KOPT-K1 (cell line): ENCODE data around the gene FKBP9.
"Not testable (repeated sequence)": the region's sequence is repeated elsewhere in the genome, so short reads cannot be mapped to it uniquely, and the experiment has no call there.

Source experiments
- H3K27ac ChIP-seq: fragments of 200-600 bp; sonication (generic); 2 replicates; pipeline ENCODE4 v1.5.1; 2016; ENCODE audit warnings: antibody characterized with exemption, mild to moderate bottlenecking, low read depth, low read length; ENCODE audit not compliant: poor library complexity, severe bottlenecking
- H3K36me3 ChIP-seq: fragments of 200-600 bp; sonication (generic); 2 replicates; pipeline ENCODE4 v1.5.1; 2017; ENCODE audit warnings: antibody characterized with exemption, mild to moderate bottlenecking, low read length, moderate library complexity; ENCODE audit not compliant: insufficient read depth
- H3K9me3 ChIP-seq: fragments of 200-600 bp; sonication (generic); 2 replicates; pipeline ENCODE4 v1.5.1; 2017; ENCODE audit warnings: antibody characterized with exemption, low read length, mild to moderate bottlenecking; ENCODE audit not compliant: insufficient read depth, poor library complexity, severe bottlenecking

The FKBP9 gene

DNA sequence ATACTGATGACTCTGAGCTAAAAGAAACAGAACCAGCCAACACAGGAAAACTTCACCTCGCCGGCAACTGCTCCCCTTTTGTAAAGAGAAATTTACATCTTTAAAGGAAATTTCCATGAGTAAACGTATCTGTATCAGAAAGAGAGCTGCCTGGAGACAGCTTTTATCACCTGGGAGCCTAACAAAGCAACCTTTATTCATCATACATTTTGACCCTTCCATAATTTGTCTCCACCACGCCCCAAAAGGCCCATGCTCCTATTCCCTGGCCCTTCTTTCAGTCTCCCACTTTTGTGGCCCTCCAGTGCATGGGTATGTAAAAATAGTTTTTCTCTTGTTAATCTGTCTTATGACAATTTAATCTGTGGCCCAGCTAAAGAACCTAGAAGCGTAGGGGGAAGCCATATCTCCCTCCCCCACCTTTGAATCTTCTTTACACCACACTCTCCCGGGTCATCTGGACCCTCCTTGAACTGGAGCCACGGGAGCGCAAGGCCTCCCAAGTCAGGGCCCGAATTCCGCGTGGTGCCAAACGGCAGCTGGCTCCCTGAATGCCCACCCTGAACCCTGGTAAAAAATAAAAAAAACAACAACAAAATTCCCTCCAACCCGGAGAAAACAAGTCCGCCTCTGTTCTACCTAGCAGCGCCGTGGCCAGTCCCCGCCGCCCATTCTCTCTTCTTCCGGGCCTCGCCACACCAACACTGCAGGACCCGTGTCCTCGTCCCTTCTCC, 15.4 kb upstream of the FKBP9 start:
- H3K27ac ChIP-seq: no peak overlapping the region
- no peaks in the 10 kb centered on the region for H3K36me3 ChIP-seq
- peaks cover 11% of the 10 kb centered on the region for H3K9me3 ChIP-seq

DNA sequence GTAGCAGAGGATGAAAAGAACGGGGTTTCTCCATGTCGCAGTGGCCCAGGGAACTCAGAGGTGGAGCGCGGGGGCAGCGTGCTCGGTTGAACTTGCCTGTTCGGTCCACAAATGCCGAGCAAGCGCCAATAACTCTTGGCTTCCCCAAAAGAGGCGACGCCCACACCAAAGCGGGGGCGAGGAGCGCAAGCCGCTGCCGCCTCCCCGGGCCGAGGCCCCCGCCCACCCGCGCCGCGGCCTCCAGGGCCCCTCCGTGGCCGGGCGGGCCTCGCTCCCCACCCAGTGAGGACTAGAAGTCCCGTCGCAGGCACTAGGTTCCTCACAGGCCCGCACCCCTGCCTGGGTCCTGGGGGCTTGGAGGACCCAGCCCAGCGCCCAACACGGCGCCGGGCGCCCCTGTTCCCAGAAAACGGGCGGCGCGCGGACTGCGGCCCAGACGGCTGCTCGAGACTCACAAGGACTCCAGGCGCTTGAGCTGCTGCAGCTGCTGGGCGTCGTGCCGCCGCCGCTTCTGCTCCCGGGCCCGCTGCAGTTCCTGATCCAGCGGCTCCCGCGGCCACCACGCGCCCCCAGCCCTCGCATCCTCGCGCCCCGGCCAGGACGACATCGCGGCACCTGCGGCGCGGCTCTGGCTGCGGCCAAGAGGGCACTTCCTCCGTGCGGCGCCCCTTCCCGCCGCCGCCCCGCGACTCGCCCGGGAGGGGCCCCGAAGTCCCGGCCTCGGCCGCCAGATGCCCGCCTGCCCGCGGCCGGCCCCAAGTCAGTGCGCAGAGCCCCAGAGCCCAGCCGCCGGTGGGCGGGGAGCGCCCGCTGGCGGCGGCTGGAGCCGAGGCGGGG, 14.6 kb upstream of the FKBP9 start:
- Histone ChIP-seq H3K27ac (no peak overlapping the region), H3K36me3 (no peaks in the 10 kb centered on the region), H3K9me3 (peaks cover 17% of the 10 kb centered on the region)

- H3K27ac ChIP-seq: no peak overlapping the region
- H3K36me3 ChIP-seq: no peaks in the 10 kb centered on the region
Observed at GRCh38 chr7:32943252-32944030, 13.8 kb upstream of the FKBP9 start.

GRCh38 chr7:32947420-32947983, 9.7 kb upstream of the FKBP9 start:
- Histone ChIP-seq H3K36me3 (no peaks in the 10 kb centered on the region), H3K9me3 (peaks cover 34% of the 10 kb centered on the region), H3K27ac (no peak overlapping the region)

More at GRCh38 chr7:32943252-32944030, 13.8 kb upstream of the FKBP9 start:
- H3K9me3 ChIP-seq: peaks cover 25% of the 10 kb centered on the region

- H3K9me3 ChIP-seq: peaks cover 34% of the 10 kb centered on the region
- H3K36me3 ChIP-seq: no peaks in the 10 kb centered on the region
- H3K27ac ChIP-seq: no peak overlapping the region
Observed at GRCh38 chr7:32948202-32948601, 9.0 kb upstream of the FKBP9 start.

- Histone ChIP-seq H3K9me3 (peaks cover 15% of the 10 kb centered on the region), H3K36me3 (no peaks in the 10 kb centered on the region), H3K27ac (no peak overlapping the region)
Observed at GRCh38 chr7:32952876-32953275, 4.4 kb upstream of the FKBP9 start.

DNA sequence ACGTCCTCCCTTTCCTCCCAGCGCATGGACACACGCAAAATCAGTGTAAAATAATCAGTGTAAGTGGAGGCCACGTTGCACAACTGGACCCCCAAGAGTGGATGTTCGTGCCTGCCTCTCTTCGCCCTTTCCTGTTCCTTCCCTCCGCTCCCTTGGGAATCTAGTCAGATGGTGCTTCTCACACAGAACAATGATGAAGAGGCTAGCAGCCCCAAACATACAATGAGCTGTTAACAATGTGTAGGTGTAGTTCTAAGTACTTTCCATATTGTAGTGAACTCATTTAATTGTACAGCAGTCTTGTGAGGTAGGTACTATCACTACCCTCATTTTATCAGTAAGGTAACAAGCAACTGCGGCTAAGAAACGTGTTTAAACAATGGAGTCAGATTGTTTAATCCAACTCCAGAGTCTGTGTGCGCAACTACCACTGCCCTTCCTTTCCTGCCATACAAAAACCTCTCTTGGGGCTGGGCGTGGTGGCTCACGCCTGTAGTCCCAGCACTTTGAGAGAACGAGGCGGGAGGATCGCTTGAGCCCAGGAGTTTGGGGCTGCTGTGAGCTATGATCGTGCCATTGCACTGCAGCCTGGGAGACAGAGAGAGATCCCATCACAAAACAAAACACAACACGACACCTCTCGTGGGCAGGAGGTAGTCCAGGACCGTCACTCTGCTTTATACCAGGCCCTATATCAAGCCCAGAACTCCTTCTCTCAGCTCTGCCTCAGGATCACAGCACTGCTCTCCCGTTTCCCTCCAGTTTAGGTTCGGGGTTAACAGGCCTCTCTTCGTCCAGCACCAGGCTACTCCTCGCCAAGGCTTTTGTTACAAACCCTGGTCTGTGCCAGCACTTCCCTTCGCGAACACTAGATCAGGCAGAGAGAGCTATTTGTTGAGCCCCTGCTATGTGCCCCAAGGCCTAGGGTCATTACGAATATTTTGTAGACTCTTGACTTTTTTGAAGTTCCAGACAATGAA, 1.1 kb downstream of the FKBP9 start:
- Histone ChIP-seq H3K36me3 (no peaks in the 10 kb centered on the region), H3K27ac (no peak overlapping the region)

GRCh38 chr7:32963880-32964301, 6.7 kb downstream of the FKBP9 start:
- H3K27ac ChIP-seq: not testable (repeated sequence)

More for the DNA sequence above, 1.1 kb downstream of the FKBP9 start:
- no peaks in the 10 kb centered on the region for H3K9me3 ChIP-seq

DNA sequence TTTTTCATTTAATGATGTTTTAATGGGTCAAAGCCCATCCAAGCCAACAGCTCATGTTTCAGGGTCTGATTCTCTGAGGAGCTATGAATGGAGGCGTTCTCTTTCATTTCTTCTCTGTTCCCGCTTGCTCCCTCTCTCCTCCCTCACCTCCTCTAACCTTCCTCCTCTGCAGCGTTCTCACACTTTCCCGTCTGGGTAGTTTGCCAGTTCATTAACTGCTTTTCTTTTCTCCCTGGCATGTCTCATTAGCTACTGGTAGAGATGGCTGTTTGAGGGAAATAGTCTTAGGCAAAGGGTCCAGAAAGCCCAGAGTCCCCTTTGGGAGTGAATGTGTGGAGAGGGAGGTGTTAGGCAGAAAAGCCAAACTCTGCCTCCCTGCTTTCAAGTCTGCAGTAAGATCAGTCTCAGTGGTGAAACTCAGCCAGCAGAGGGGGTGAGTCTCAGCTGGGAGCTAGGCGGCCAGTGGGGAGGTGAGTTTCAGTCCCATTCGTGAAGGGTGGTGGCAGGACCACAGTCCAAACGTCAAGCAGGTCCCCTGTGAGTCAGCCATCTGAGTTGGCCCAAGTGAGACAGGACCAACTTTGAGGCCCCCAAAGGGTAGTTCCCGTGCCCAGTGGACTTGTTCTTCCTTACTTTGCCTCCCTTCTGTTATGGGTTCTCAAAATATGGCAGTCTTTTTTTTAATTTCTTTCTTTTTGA, 7.4 kb downstream of the FKBP9 start:
- not testable (repeated sequence) for H3K9me3 ChIP-seq, H3K27ac ChIP-seq, H3K36me3 ChIP-seq

More at GRCh38 chr7:32963880-32964301, 6.7 kb downstream of the FKBP9 start:
- H3K36me3 ChIP-seq, H3K9me3 ChIP-seq: not testable (repeated sequence)

GRCh38 chr7:32966489-32967267, 9.4 kb downstream of the FKBP9 start:
- H3K9me3 ChIP-seq, H3K27ac ChIP-seq, H3K36me3 ChIP-seq: not testable (repeated sequence)

- H3K9me3 ChIP-seq, H3K27ac ChIP-seq, H3K36me3 ChIP-seq: not testable (repeated sequence)
Observed at GRCh38 chr7:32967268-32967582, 10.0 kb downstream of the FKBP9 start.

GRCh38 chr7:32971967-32972366, 14.7 kb downstream of the FKBP9 start:
- not testable (repeated sequence) for H3K9me3 ChIP-seq, H3K36me3 ChIP-seq, H3K27ac ChIP-seq

DNA sequence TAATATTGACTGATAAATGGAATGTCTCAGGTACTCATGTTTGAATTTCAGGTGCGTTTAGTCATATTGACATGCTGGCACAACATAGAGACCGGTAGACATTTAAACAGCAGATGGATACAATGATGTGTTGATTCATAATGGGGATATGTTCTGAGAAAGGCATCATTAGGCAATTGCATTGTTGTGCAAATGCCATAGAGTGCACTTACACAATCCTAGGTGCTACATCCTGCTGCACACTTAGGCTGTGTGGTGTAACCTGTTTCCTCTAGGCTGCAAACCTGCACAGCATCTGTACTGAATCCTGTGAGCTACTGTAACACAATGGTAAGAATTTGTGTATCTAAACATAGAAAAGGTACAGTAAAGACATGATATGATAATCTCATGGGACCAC, 19.9 kb downstream of the FKBP9 start:
- not testable (repeated sequence) for H3K36me3 ChIP-seq, H3K27ac ChIP-seq, H3K9me3 ChIP-seq
